SK-N-SH treated with all-trans-retinoic acid at 6 μM for 48 hours (cell line): ENCODE results near the gene PRKAG2.
"Not testable (repeated sequence)": the region's sequence is repeated elsewhere in the genome, so short reads cannot be mapped to it uniquely, and the experiment has no call there.

Experiments
- ATAC-seq: fragments of 200-7000 bp; cut with Tn5 transposase; 3 replicates; pipeline ENCODE4 v1.9.1; 2020; ENCODE audit warnings: mild to moderate bottlenecking, moderate library complexity
- ARNTL ChIP-seq: fragments of 450-650 bp; formaldehyde crosslinking; IDR thresholded peaks from 2 replicates; pipeline ENCODE4 v1.5.0; 2020; ENCODE audit warnings: low read depth, mild to moderate bottlenecking, moderate library complexity, borderline replicate concordance
- BACH2 ChIP-seq: fragments of 250-450 bp; sonication (Bioruptor Pico); IDR thresholded peaks from 2 replicates; pipeline ENCODE4 v1.9.0; 2021; ENCODE audit warnings: mild to moderate bottlenecking, borderline replicate concordance
- CSDC2 ChIP-seq: fragments of 250-450 bp; sonication (Bioruptor Pico); IDR thresholded peaks from 2 replicates; pipeline ENCODE4 v1.5.0; 2020; ENCODE audit warnings: mild to moderate bottlenecking, moderate library complexity
- ESRRG ChIP-seq: fragments of 250-450 bp; sonication (Bioruptor Pico); IDR thresholded peaks from 2 replicates; pipeline ENCODE4 v1.6.1; 2021; ENCODE audit warnings: mild to moderate bottlenecking
- GLIS3 ChIP-seq: fragments of 250-450 bp; sonication (Bioruptor Pico); IDR thresholded peaks from 2 replicates; pipeline ENCODE4 v1.5.0; 2020; ENCODE audit warnings: mild to moderate bottlenecking, moderate library complexity
- ISL1 ChIP-seq: fragments of 250-450 bp; sonication (Bioruptor Pico); IDR thresholded peaks from 2 replicates; pipeline ENCODE4 v2.1.2; 2022; ENCODE audit warnings: mild to moderate bottlenecking, moderate library complexity
- OSR1 ChIP-seq: fragments of 250-450 bp; sonication (Bioruptor Pico); IDR thresholded peaks from 2 replicates; pipeline ENCODE4 v1.8.0; 2022; ENCODE audit warnings: moderate library complexity, mild to moderate bottlenecking, inconsistent platforms
- PPARA ChIP-seq: fragments of 250-450 bp; sonication (Bioruptor Pico); IDR thresholded peaks from 2 replicates; pipeline ENCODE4 v1.5.0; 2020; ENCODE audit warnings: mild to moderate bottlenecking, borderline replicate concordance
- RARB ChIP-seq: fragments of 250-450 bp; sonication (Bioruptor Pico); IDR thresholded peaks from 2 replicates; pipeline ENCODE4 v1.8.0; 2021; ENCODE audit warnings: mild to moderate bottlenecking, moderate library complexity
- TCF4 ChIP-seq: fragments of 250-450 bp; sonication (Bioruptor Pico); IDR thresholded peaks from 2 replicates; pipeline ENCODE4 v1.8.0; 2021; ENCODE audit warnings: mild to moderate bottlenecking, moderate library complexity, borderline replicate concordance
- TOX ChIP-seq: fragments of 250-450 bp; sonication (Bioruptor Pico); IDR thresholded peaks from 2 replicates; pipeline ENCODE4 v1.8.0; 2021; ENCODE audit warnings: mild to moderate bottlenecking, moderate library complexity, borderline replicate concordance
- ZC3H10 ChIP-seq: fragments of 250-450 bp; sonication (Bioruptor Pico); IDR thresholded peaks from 2 replicates; pipeline ENCODE4 v1.5.1; 2021; ENCODE audit warnings: mild to moderate bottlenecking, moderate library complexity
- ZFP30 ChIP-seq: fragments of 450-650 bp; formaldehyde crosslinking; IDR thresholded peaks from 2 replicates; pipeline ENCODE4 v1.5.0; 2022; ENCODE audit warnings: mild to moderate bottlenecking, moderate library complexity
- ZNF565 ChIP-seq: fragments of 450-650 bp; formaldehyde crosslinking; conservative IDR thresholded peaks from 2 replicates; pipeline ENCODE4 v1.5.0; 2020; ENCODE audit warnings: low read depth, mild to moderate bottlenecking, moderate library complexity
- ZNF70 ChIP-seq: fragments of 450-650 bp; formaldehyde crosslinking; IDR thresholded peaks from 2 replicates; pipeline ENCODE4 v1.5.0; 2020; ENCODE audit warnings: mild to moderate bottlenecking, moderate library complexity
- ZNF8 ChIP-seq: fragments of 450-650 bp; formaldehyde crosslinking; IDR thresholded peaks from 2 replicates; pipeline ENCODE4 v1.5.0; 2020; ENCODE audit warnings: mild to moderate bottlenecking, moderate library complexity
- TF ChIP-seq, protein P1 (sequence below): fragments of 250-450 bp; sonication (Bioruptor Pico); IDR thresholded peaks from 2 replicates; pipeline ENCODE4 v1.5.1; 2021; ENCODE audit warnings: mild to moderate bottlenecking, moderate library complexity
- TF ChIP-seq, protein P2 (sequence below): fragments of 250-450 bp; sonication (Bioruptor Pico); IDR thresholded peaks from 2 replicates; pipeline ENCODE4 v1.5.0; 2020; ENCODE audit warnings: mild to moderate bottlenecking, moderate library complexity
- TF ChIP-seq, protein P3 (sequence below): fragments of 250-450 bp; sonication (Bioruptor Pico); IDR thresholded peaks from 2 replicates; pipeline ENCODE4 v1.8.0; 2021; ENCODE audit warnings: low read depth, mild to moderate bottlenecking, moderate library complexity, borderline replicate concordance
- TF ChIP-seq, protein P4 (sequence below): fragments of 250-450 bp; sonication (Bioruptor Pico); IDR thresholded peaks from 2 replicates; pipeline ENCODE4 v1.8.0; 2020; ENCODE audit warnings: mild to moderate bottlenecking, moderate library complexity, borderline replicate concordance

Gene PRKAG2

DNA sequence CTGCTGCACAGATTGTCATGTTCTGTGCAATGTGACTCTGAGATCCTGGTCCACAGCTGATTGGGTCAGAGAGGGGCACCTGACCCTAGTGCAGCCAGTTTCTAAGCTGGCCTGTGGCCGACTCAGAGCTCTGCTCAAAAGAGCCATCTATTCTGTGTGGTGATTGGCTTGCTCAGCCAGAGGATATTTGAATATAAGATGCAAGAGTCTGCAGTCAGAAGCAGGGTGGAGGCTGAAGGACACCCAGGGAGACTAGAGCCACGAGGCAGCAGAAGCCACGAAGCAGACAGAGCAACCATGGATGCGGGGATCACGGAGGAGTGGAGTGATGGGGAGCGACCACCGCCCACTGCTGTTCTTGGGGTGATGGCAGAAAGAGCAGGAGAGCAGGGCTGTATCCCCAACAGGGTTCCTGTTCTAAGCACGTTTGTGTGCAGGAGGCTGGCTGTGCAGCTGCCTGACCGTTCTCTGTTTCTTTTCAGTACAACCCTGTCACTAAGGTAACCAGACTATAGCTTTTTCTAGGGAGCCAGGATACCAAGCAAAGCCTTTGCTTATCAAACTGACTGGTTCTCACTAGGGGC, 337.7 kb downstream of the PRKAG2 start:
- peak; percentile 91 for ATAC-seq
- no peak for TF ChIP-seq ZC3H10
- TF ChIP-seq PPARA (CRISPR knock-in tag) = no peak

DNA sequence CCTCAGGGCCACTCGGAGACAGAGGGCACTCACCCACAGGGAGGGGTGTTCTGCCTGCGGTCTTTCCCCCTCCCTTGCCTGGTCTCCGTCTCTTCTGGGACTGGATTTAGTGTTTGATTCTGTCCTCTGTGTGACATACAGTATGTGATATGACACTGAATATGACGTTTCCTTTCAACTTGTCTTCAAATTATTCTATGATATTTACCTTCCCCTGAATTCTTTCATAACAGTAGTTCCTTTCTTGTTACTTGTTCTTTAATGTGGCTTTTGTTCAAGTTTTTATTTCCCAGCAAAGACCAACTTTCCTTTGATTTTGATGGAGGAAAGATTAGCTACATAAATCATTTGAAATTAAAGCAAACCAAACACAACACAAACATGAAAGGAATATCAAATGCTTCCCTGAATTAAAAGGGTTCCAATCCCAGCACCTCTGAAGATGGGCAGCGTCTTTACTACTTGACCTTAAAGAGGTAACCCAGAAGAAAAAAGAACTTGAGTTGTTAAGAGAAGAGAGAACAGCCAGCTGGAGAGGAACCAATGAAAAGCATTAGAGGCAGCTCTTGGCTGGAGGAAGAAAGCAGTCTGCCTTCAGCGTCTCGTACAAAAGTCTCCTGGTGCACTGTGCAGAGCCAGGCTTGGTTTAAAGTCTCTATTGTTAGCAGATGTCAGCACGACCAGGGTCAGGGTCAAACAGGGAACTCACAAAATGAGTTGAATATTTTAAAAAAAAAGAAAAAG, 338.9 kb downstream of the PRKAG2 start:
- peak; percentile 35; the same call in 2 of the 3 replicates for ATAC-seq

DNA sequence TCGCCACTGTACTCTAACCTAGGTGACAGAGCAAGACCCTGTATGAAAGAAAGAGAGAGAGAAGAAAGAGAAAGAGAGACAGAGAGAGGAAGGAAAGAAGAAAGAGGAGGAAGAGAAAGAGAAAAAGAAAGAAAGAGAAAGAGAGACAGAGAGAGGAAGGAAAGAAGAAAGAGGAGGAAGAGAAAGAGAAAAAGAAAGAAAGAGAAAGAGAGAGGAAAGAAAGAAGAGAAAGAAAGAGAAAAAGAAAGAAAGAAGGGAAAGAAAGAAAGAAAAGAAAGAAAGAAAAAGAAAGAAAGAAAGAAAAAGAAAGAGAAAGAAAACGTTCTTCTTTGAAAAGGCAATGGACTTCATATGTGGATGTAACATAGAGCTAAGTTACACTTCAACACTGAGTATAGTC, 340.7 kb downstream of the PRKAG2 start:
- ATAC-seq = not testable (repeated sequence)

More for the DNA sequence above, 338.9 kb downstream of the PRKAG2 start:
- TF ChIP-seq ZFP30 (CRISPR knock-in tag) = no peak
- no peak for TF ChIP-seq CSDC2 (CRISPR knock-in tag)
- TF ChIP-seq ARNTL (CRISPR knock-in tag) = no peak
- no peak for TF ChIP-seq ZNF565 (CRISPR knock-in tag)
- TF ChIP-seq, protein P1, sequence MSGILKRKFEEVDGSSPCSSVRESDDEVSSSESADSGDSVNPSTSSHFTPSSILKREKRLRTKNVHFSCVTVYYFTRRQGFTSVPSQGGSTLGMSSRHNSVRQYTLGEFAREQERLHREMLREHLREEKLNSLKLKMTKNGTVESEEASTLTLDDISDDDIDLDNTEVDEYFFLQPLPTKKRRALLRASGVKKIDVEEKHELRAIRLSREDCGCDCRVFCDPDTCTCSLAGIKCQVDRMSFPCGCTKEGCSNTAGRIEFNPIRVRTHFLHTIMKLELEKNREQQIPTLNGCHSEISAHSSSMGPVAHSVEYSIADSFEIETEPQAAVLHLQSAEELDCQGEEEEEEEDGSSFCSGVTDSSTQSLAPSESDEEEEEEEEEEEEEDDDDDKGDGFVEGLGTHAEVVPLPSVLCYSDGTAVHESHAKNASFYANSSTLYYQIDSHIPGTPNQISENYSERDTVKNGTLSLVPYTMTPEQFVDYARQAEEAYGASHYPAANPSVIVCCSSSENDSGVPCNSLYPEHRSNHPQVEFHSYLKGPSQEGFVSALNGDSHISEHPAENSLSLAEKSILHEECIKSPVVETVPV (CRISPR knock-in tag) = no peak
- no peak for TF ChIP-seq GLIS3 (CRISPR knock-in tag)
- no peak for TF ChIP-seq ISL1 (CRISPR knock-in tag)
- TF ChIP-seq ZC3H10 = no peak
- TF ChIP-seq PPARA (CRISPR knock-in tag) = no peak

DNA sequence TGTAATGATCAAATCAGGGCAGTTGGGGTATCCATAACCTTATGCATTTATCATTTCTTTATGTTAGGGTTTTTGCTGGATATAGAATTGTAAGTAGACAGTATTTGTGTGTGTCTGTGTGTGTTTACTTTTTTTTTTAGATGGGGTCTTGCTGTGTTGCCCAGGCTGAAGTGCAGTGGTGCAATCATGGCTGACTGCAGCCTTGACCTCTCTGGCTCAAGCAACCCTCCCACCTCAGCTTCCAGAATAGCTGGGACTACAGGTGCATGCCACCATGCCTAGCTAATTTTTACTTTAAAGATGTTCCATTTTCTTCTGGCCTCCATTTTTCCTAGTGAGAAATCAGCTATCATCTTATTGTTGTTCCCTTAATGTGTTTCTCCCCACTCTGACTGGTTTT, 347.1 kb downstream of the PRKAG2 start:
- no peak for ATAC-seq
- TF ChIP-seq CSDC2 (CRISPR knock-in tag) (no peak), BACH2 (CRISPR knock-in tag) (no peak), ZNF8 (no peak), ISL1 (CRISPR knock-in tag) (no peak), TOX (CRISPR knock-in tag) (no peak), ZNF70 (CRISPR knock-in tag) (no peak), TCF4 (CRISPR knock-in tag) (no peak), ESRRG (no peak)
- TF ChIP-seq, protein P2, sequence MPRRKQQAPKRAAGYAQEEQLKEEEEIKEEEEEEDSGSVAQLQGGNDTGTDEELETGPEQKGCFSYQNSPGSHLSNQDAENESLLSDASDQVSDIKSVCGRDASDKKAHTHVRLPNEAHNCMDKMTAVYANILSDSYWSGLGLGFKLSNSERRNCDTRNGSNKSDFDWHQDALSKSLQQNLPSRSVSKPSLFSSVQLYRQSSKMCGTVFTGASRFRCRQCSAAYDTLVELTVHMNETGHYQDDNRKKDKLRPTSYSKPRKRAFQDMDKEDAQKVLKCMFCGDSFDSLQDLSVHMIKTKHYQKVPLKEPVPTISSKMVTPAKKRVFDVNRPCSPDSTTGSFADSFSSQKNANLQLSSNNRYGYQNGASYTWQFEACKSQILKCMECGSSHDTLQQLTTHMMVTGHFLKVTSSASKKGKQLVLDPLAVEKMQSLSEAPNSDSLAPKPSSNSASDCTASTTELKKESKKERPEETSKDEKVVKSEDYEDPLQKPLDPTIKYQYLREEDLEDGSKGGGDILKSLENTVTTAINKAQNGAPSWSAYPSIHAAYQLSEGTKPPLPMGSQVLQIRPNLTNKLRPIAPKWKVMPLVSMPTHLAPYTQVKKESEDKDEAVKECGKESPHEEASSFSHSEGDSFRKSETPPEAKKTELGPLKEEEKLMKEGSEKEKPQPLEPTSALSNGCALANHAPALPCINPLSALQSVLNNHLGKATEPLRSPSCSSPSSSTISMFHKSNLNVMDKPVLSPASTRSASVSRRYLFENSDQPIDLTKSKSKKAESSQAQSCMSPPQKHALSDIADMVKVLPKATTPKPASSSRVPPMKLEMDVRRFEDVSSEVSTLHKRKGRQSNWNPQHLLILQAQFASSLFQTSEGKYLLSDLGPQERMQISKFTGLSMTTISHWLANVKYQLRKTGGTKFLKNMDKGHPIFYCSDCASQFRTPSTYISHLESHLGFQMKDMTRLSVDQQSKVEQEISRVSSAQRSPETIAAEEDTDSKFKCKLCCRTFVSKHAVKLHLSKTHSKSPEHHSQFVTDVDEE (CRISPR knock-in tag) = no peak
- TF ChIP-seq, protein P3, sequence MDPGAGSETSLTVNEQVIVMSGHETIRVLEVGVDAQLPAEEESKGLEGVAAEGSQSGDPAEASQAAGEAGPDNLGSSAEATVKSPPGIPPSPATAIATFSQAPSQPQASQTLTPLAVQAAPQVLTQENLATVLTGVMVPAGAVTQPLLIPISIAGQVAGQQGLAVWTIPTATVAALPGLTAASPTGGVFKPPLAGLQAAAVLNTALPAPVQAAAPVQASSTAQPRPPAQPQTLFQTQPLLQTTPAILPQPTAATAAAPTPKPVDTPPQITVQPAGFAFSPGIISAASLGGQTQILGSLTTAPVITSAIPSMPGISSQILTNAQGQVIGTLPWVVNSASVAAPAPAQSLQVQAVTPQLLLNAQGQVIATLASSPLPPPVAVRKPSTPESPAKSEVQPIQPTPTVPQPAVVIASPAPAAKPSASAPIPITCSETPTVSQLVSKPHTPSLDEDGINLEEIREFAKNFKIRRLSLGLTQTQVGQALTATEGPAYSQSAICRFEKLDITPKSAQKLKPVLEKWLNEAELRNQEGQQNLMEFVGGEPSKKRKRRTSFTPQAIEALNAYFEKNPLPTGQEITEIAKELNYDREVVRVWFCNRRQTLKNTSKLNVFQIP (CRISPR knock-in tag) = no peak

DNA sequence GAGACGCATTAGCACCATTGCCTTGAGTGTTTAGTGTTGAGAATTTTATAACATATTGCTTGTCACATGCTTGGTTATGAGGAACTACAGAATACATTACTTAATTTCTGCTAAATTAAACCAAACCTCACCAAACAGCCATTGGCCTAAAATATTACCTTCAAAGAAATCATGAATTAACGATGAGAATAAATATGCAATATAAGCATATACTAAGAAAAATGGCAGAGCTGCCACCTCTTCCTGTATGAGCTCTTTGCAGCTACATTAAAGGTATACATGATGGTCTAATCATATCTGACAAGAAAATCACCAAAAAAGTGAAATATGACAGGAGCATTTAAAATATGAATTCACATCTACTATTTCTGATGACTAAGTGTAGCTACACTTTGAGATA, 352.1 kb downstream of the PRKAG2 start:
- no peak for ATAC-seq
- TF ChIP-seq, protein P4, sequence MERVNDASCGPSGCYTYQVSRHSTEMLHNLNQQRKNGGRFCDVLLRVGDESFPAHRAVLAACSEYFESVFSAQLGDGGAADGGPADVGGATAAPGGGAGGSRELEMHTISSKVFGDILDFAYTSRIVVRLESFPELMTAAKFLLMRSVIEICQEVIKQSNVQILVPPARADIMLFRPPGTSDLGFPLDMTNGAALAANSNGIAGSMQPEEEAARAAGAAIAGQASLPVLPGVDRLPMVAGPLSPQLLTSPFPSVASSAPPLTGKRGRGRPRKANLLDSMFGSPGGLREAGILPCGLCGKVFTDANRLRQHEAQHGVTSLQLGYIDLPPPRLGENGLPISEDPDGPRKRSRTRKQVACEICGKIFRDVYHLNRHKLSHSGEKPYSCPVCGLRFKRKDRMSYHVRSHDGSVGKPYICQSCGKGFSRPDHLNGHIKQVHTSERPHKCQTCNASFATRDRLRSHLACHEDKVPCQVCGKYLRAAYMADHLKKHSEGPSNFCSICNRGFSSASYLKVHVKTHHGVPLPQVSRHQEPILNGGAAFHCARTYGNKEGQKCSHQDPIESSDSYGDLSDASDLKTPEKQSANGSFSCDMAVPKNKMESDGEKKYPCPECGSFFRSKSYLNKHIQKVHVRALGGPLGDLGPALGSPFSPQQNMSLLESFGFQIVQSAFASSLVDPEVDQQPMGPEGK (CRISPR knock-in tag) = no peak
- TF ChIP-seq ZNF70 (CRISPR knock-in tag) (no peak), ZNF565 (CRISPR knock-in tag) (no peak), GLIS3 (CRISPR knock-in tag) (no peak), ZFP30 (CRISPR knock-in tag) (no peak), TCF4 (CRISPR knock-in tag) (no peak), RARB (CRISPR knock-in tag) (no peak), CSDC2 (CRISPR knock-in tag) (no peak), ISL1 (CRISPR knock-in tag) (no peak), OSR1 (CRISPR knock-in tag) (no peak), TOX (CRISPR knock-in tag) (no peak), ZC3H10 (no peak), ZNF8 (no peak)
- TF ChIP-seq, protein P2 (CRISPR knock-in tag) = no peak
